ENCODE data around the gene PNKD. TPM values are rescaled to one million over a fixed set of nuclear protein-coding genes. Genes with fewer than 3 reads are reported as not detected.

The PNKD gene
- total and polyA plus RNA-seq, 2 of the 8 experiments (the other 6 are each of a cell fraction or from before 2014, with no cell fraction given): 43.9 to 65.4 TPM

- TF ChIP-seq CHD7 (IDR thresholded peaks at IDR 0.05; ENCODE audit: insufficient replicate concordance, low read length) (no peak), BCL11A (IDR thresholded peaks at IDR 0.05; ENCODE audit: low read depth in 2 of 2, low read length in 2 of 2) (no peak), HDAC6 (IDR thresholded peaks at IDR 0.05; ENCODE audit: low read depth, low read length) (no peak)
These were observed 83.7 kb downstream of the PNKD start (continued) for GRCh38 chr2:218354045-218354444.
